H9 (cell line): ENCODE results near the gene TCEA3. TPM values are rescaled to one million over a fixed set of nuclear protein-coding genes. Genes with fewer than 3 reads are reported as not detected.
A peak's percentile ranks its signal among the peaks of the same experiment; 100 is the strongest.

Experiments used
- DNase-seq: peaks from one replicate; pipeline ENCODE4 v3.0.0-alpha.2; 2017
- H2AFZ ChIP-seq: one replicate; pipeline ENCODE4 v1.6.1; 2013; ENCODE audit warnings: mild to moderate bottlenecking, low read length, control low read depth, moderate library complexity
- H2AK5ac ChIP-seq: 2 replicates; pipeline ENCODE4 v1.6.1; 2013; ENCODE audit warnings: low read length, control low read depth, mixed read lengths; ENCODE audit not compliant: insufficient read length
- H2BK120ac ChIP-seq: one replicate; pipeline ENCODE4 v1.6.1; 2013; ENCODE audit warnings: low read depth, mild to moderate bottlenecking, low read length, control low read depth, inconsistent platforms; ENCODE audit not compliant: poor library complexity, severe bottlenecking
- H2BK12ac ChIP-seq: 2 replicates; pipeline ENCODE4 v1.6.1; 2013; ENCODE audit warnings: low read length, control low read depth, mixed read lengths, low read depth; ENCODE audit not compliant: insufficient read length
- H2BK15ac ChIP-seq: 2 replicates; pipeline ENCODE4 v1.6.1; 2013; ENCODE audit warnings: low read depth, low read length, control low read depth
- H2BK20ac ChIP-seq: one replicate; pipeline ENCODE4 v1.6.1; 2013; ENCODE audit warnings: low read depth, mild to moderate bottlenecking, low read length, control low read depth, inconsistent platforms; ENCODE audit not compliant: poor library complexity, severe bottlenecking
- H2BK5ac ChIP-seq: 2 replicates; pipeline ENCODE4 v1.6.1; 2013; ENCODE audit warnings: low read length, control low read depth, mixed read lengths; ENCODE audit not compliant: insufficient read length
- H3K14ac ChIP-seq: 2 replicates; pipeline ENCODE4 v1.6.1; 2013; ENCODE audit warnings: low read length, control low read depth; ENCODE audit not compliant: insufficient read depth
- H3K18ac ChIP-seq: 2 replicates; pipeline ENCODE4 v1.6.1; 2013; ENCODE audit warnings: low read depth, mild to moderate bottlenecking, mixed read lengths, low read length, control low read depth; ENCODE audit not compliant: insufficient read length
- H3K23ac ChIP-seq: 2 replicates; pipeline ENCODE4 v1.6.1; 2013; ENCODE audit warnings: low read length, control low read depth, mixed read lengths, low read depth; ENCODE audit not compliant: insufficient read length
- H3K23me2 ChIP-seq: 2 replicates; pipeline ENCODE4 v1.6.1; 2013; ENCODE audit warnings: low read depth, mild to moderate bottlenecking, mixed read lengths, low read length, control low read depth; ENCODE audit not compliant: insufficient read length, poor library complexity, severe bottlenecking
- H3K27ac ChIP-seq: 2 replicates; pipeline ENCODE4 v1.5.1; 2013; ENCODE audit warnings: low read length, control low read depth, mixed read lengths, low read depth; ENCODE audit not compliant: insufficient read length
- H3K27me3 ChIP-seq: 2 replicates; pipeline ENCODE4 v1.6.1; 2013; ENCODE audit warnings: low read length, control low read depth, inconsistent platforms; ENCODE audit not compliant: insufficient read depth
- H3K4ac ChIP-seq: 2 replicates; pipeline ENCODE4 v1.6.1; 2013; ENCODE audit warnings: low read depth, mild to moderate bottlenecking, control low read depth, inconsistent platforms, low read length, moderate library complexity
- H3K4me1 ChIP-seq: 2 replicates; pipeline ENCODE4 v1.6.1; 2013; ENCODE audit warnings: low read length, control low read depth, inconsistent platforms; ENCODE audit not compliant: insufficient read depth
- H3K4me2 ChIP-seq: 2 replicates; pipeline ENCODE4 v1.6.1; 2013; ENCODE audit warnings: low read length, control low read depth, mixed read lengths; ENCODE audit not compliant: insufficient read length, insufficient read depth
- H3K56ac ChIP-seq: 2 replicates; pipeline ENCODE4 v1.6.1; 2013; ENCODE audit warnings: low read depth, mild to moderate bottlenecking, mixed read lengths, low read length, control low read depth; ENCODE audit not compliant: insufficient read length
- H3K79me1 ChIP-seq: 2 replicates; pipeline ENCODE4 v1.6.1; 2013; ENCODE audit warnings: low read depth, mild to moderate bottlenecking, moderate library complexity, low read length, control low read depth, inconsistent platforms; ENCODE audit not compliant: insufficient read depth, poor library complexity, severe bottlenecking
- H3K79me2 ChIP-seq: 2 replicates; pipeline ENCODE4 v1.6.1; 2013; ENCODE audit warnings: low read length, control low read depth, inconsistent platforms; ENCODE audit not compliant: insufficient read depth
- H3K9ac ChIP-seq: 2 replicates; pipeline ENCODE4 v1.6.1; 2013; ENCODE audit warnings: low read length, control low read depth, mixed read lengths; ENCODE audit not compliant: insufficient read length; ENCODE audit errors: extremely low read depth
- H3K9me3 ChIP-seq: one replicate; pipeline ENCODE4 v1.6.1; 2013; ENCODE audit warnings: low read depth, low read length, inconsistent platforms; ENCODE audit not compliant: control insufficient read depth
- H3T11ph ChIP-seq: one replicate; pipeline ENCODE4 v1.6.1; 2013; ENCODE audit warnings: mild to moderate bottlenecking, low read length, control low read depth, inconsistent platforms
- H4K20me1 ChIP-seq: one replicate; pipeline ENCODE4 v1.6.1; 2013; ENCODE audit not compliant: control insufficient read depth, insufficient read length, insufficient read depth
- H4K5ac ChIP-seq: 2 replicates; pipeline ENCODE4 v1.6.1; 2013; ENCODE audit warnings: low read depth, mild to moderate bottlenecking, mixed read lengths, low read length, control low read depth; ENCODE audit not compliant: insufficient read length
- H4K8ac ChIP-seq: replicated peaks from 2 replicates; pipeline ENCODE4 v1.6.1; 2013; ENCODE audit warnings: low read length, control low read depth, mixed read lengths, low read depth; ENCODE audit not compliant: insufficient read length
- H4K91ac ChIP-seq: 2 replicates; pipeline ENCODE4 v1.6.1; 2013; ENCODE audit warnings: low read depth, mild to moderate bottlenecking, moderate library complexity, mixed read lengths, low read length, control low read depth; ENCODE audit not compliant: insufficient read length
- H3K27ac Mint-ChIP-seq, 3 experiments: 2 replicates in 2 of 3; 3 replicates in 1 of 3; pipeline ENCODE4 v1.8.0; 2020 to 2021; ENCODE audit warnings: mixed read lengths in 3 of 3, mild to moderate bottlenecking in 1 of 3, moderate library complexity in 1 of 3
- H3K27me3 Mint-ChIP-seq: 2 replicates; pipeline ENCODE4 v1.8.0; 2021; ENCODE audit warnings: low read depth, mild to moderate bottlenecking, moderate library complexity, mixed read lengths
- H3K36me3 Mint-ChIP-seq, 3 experiments: 2 replicates in 2 of 3; 3 replicates in 1 of 3; pipeline ENCODE4 v1.8.0; 2020 to 2021; ENCODE audit warnings: low read depth in 3 of 3, mixed read lengths in 3 of 3; ENCODE audit not compliant: insufficient read depth in 1 of 3
- H3K4me1 Mint-ChIP-seq, 2 experiments: 2 replicates each; pipeline ENCODE4 v1.8.0; 2020; ENCODE audit warnings: mixed read lengths in 2 of 2
- H3K4me3 Mint-ChIP-seq, 2 experiments: 2 replicates in 1 of 2; 3 replicates in 1 of 2; pipeline ENCODE4 v1.8.0; 2020 to 2021; ENCODE audit warnings: mild to moderate bottlenecking in 2 of 2, mixed read lengths in 2 of 2, moderate library complexity in 1 of 2
- H3K9me3 Mint-ChIP-seq, 2 experiments: 2 replicates in 1 of 2; 3 replicates in 1 of 2; pipeline ENCODE4 v1.8.0; 2020; ENCODE audit warnings: mild to moderate bottlenecking in 2 of 2, mixed read lengths in 2 of 2, moderate library complexity in 1 of 2
- CTCF ChIP-seq: fragments of 200-600 bp; sonication (generic); conservative IDR thresholded peaks from 3 replicates; pipeline ENCODE4 v1.8.0; 2021; ENCODE audit warnings: antibody characterized with exemption, mild to moderate bottlenecking
- WGBS: extraction: QIAGEN DNeasy Blood & Tissue Kit; methylation state at CpG from one replicate; pipeline ENCODE4 v1.1.7; 2013; ENCODE audit warnings: missing lambda C conversion rate, low lambda C conversion rate, mixed read lengths; ENCODE audit not compliant: insufficient read length; ENCODE audit errors: extremely low coverage; 5-methylcytosine and 5-hydroxymethylcytosine counted together
- total RNA-seq: library from RNA; stranded (reverse); gene quantifications from 2 replicates; pipeline ENCODE4 v1.2.1, GENCODE V29; 2021

The TCEA3 gene
- total RNA-seq, 1 experiment from 2014 or later: 0.37 TPM

GRCh38 chr1:23470282-23471070, 45.9 kb upstream of the TCEA3 start:
- no peak overlapping the region for H3K18ac ChIP-seq

More at GRCh38 chr1:23470282-23471070, 45.9 kb upstream of the TCEA3 start:
- no peak overlapping the region for H2AK5ac ChIP-seq
- H3K27ac ChIP-seq: no peak overlapping the region
- H3K23ac ChIP-seq: no peak overlapping the region
- no peaks in the 10 kb centered on the region for H3K23me2 ChIP-seq
- Mint-ChIP-seq H3K4me3 (no peak overlapping the region), H3K9me3 (no peaks in the 10 kb centered on the region), H3K4me1 (peaks cover 0 to 10% of the 10 kb centered on the region in 2 experiments; a peak in 3 of 4 replicates), H3K36me3 (no peaks in the 10 kb centered on the region; a peak in 1 of 7 replicates), H3K27me3 (no peaks in the 10 kb centered on the region; the same call in 1 of the 2 replicates), H3K27ac (peak overlapping the region in 1 of 3 experiments; percentile 6; a peak in 2 of 7 replicates)
- H3K79me2 ChIP-seq: no peaks in the 10 kb centered on the region
- H4K20me1 ChIP-seq: no peaks in the 10 kb centered on the region
- H2BK20ac ChIP-seq: no peak overlapping the region
- H3K9me3 ChIP-seq: no peaks in the 10 kb centered on the region
- no peak overlapping the region for H4K5ac ChIP-seq
- no peak overlapping the region for H2BK5ac ChIP-seq
- H3K9ac ChIP-seq: no peak overlapping the region
- H4K91ac ChIP-seq: no peak overlapping the region
- no peak overlapping the region for H3K14ac ChIP-seq
- no peak overlapping the region for H4K8ac ChIP-seq
- H3K27me3 ChIP-seq: no peaks in the 10 kb centered on the region
- no peak for TF ChIP-seq CTCF
- no peak overlapping the region for H2AFZ ChIP-seq
- no peaks in the 10 kb centered on the region for H3K4me1 ChIP-seq
- H3K4ac ChIP-seq: no peak overlapping the region
- no peaks in the 10 kb centered on the region for H3K79me1 ChIP-seq
- no peak overlapping the region for H3K56ac ChIP-seq
- WGBS: no CpG with 5 or more reads among the region's 12 CpGs
- H2BK12ac ChIP-seq: no peak overlapping the region
- H2BK15ac ChIP-seq: no peak overlapping the region
- no peak overlapping the region for H2BK120ac ChIP-seq
- no peak overlapping the region for H3K4me2 ChIP-seq
- H3T11ph ChIP-seq: no peak overlapping the region
- no peak for DNase-seq
